Panc1 (cell line): ENCODE results near the gene LPAR3. TPM values are rescaled to one million over a fixed set of nuclear protein-coding genes. Genes with fewer than 3 reads are reported as not detected.

Source experiments
- ATAC-seq: fragments of 200-7000 bp; cut with Tn5 transposase; 2 replicates; pipeline ENCODE4 v1.9.1; 2020; ENCODE audit warnings: mild to moderate bottlenecking, moderate library complexity
- BruUV-seq: library from RNA; stranded (reverse); fragments of 400-500 nt; replicated peaks from 2 replicates; lab custom pipeline; 2021; lab: Mats Ljungman, UMichigan
- CTCF ChIA-PET: fragments of 300-600 bp; sonication (Branson Sonifier 250); formaldehyde crosslinking; loops from one replicate; lab custom pipeline; 2022; ENCODE audit warnings: antibody characterized with exemption; lab: Charles Lee
- POLR2A ChIA-PET: fragments of 300-600 bp; sonication (Branson Sonifier 250); formaldehyde crosslinking; loops from one replicate; lab custom pipeline; 2022; ENCODE audit warnings: antibody characterized with exemption; lab: Charles Lee
- DNase-seq: peaks from one replicate; pipeline ENCODE4 v3.0.0-alpha.2; 2010; ENCODE audit warnings: low read depth, low spot score
- H3K27ac ChIP-seq: 2 replicates; pipeline ENCODE4 v1.5.1; 2011; ENCODE audit warnings: mild to moderate bottlenecking, low read length, inconsistent platforms
- H3K27me3 ChIP-seq: fragments of 200-500 bp; sonication (Bioruptor generic); 2 replicates; pipeline ENCODE4 v1.6.0; 2014; ENCODE audit warnings: low read length, inconsistent platforms; ENCODE audit not compliant: control insufficient read depth, insufficient read depth
- H3K36me3 ChIP-seq: fragments of 200-500 bp; sonication (Bioruptor generic); 2 replicates; pipeline ENCODE4 v1.5.1; 2014; ENCODE audit warnings: inconsistent platforms, mild to moderate bottlenecking, low read length, moderate library complexity; ENCODE audit not compliant: control insufficient read depth, insufficient read depth
- H3K4me1 ChIP-seq: 2 replicates; pipeline ENCODE4 v1.5.1; 2011; ENCODE audit warnings: inconsistent platforms, mild to moderate bottlenecking, low read length, moderate library complexity; ENCODE audit not compliant: control insufficient read depth, insufficient read depth
- H3K4me3 ChIP-seq, 2 experiments: 2 replicates each; pipeline ENCODE4 v1.5.1; 2011 to 2012; ENCODE audit warnings: low read depth in 2 of 2, low read length in 2 of 2, mild to moderate bottlenecking in 2 of 2, inconsistent platforms in 1 of 2, moderate library complexity in 1 of 2
- H3K9me3 ChIP-seq: fragments of 200-500 bp; sonication (Bioruptor generic); 2 replicates; pipeline ENCODE4 v1.5.1; 2014; ENCODE audit warnings: low read depth, mild to moderate bottlenecking, inconsistent platforms, low read length, moderate library complexity; ENCODE audit not compliant: control insufficient read depth, insufficient read depth
- POLR2AphosphoS5 ChIP-seq: IDR thresholded peaks from 2 replicates; pipeline ENCODE4 v1.6.1; 2012; ENCODE audit warnings: mild to moderate bottlenecking, low read depth, low read length, moderate library complexity
- REST ChIP-seq, 2 experiments: IDR thresholded peaks; 2 replicates each; pipeline ENCODE4 v1.6.1; 2011 to 2012; ENCODE audit warnings: low read depth in 2 of 2, control low read depth in 1 of 2, low read length in 1 of 2, mild to moderate bottlenecking in 1 of 2, moderate library complexity in 1 of 2; ENCODE audit not compliant: insufficient read depth in 1 of 2
- SIN3A ChIP-seq: IDR thresholded peaks from 2 replicates; pipeline ENCODE4 v1.6.1; 2012; ENCODE audit warnings: low read depth, mild to moderate bottlenecking, low read length, moderate library complexity, borderline replicate concordance; ENCODE audit not compliant: insufficient read depth
- TCF7L2 ChIP-seq: IDR thresholded peaks from 2 replicates; pipeline ENCODE4 v1.6.1; 2011; ENCODE audit warnings: mild to moderate bottlenecking, low read depth, low read length, inconsistent platforms
- in situ Hi-C: cut with HindIII; loops from 2 replicates; pipeline ENCODE4 v1.10.0; 2016; ENCODE audit warnings: low sequenced_read_pairs, low pct_unique_long_range_greater_than_20kb
- intact Hi-C: fragments of 100-400 bp; cut with micrococcal nuclease; formaldehyde crosslinking; loops from one replicate; pipeline ENCODE4 v1.10.0; 2022; ENCODE audit not compliant: unreplicated experiment
- total RNA-seq: library from RNA; stranded (reverse); gene quantifications from one replicate; pipeline ENCODE4 v1.2.1, GENCODE V29; 2021; ENCODE audit not compliant: unreplicated experiment
- TF ChIP-seq, protein P1 (sequence below): fragments of 450-650 bp; IDR thresholded peaks from 2 replicates; pipeline ENCODE4 v1.5.1; 2017; ENCODE audit warnings: mild to moderate bottlenecking

Gene LPAR3
- total RNA-seq, 1 experiment from 2014 or later: 6.3 TPM

GRCh38 chr1:84795213-84795612 lies 97.8 kb downstream of the LPAR3 start:
- ChIA-PET CTCF (interaction anchor here (1.5 kb wide), 1 partner anchor 13 kb away, joined by 6 read pairs; no protein-coding TSS in a partner anchor), POLR2A (no interaction called here)
- no peaks in the 10 kb centered on the region for H3K4me1 ChIP-seq
- H3K27ac ChIP-seq: no peak overlapping the region
- in situ Hi-C loops (no loop called here), intact Hi-C loops (no loop called here)
- DNase-seq: no peak
- ATAC-seq: no peak
- peaks cover 5% of the 10 kb centered on the region for H3K27me3 ChIP-seq
- no peak overlapping the region for H3K4me3 ChIP-seq
- peaks cover 8% of the 10 kb centered on the region; the same call in 1 of the 2 replicates for H3K9me3 ChIP-seq
- BruUV-seq: no TSS peak
- TF ChIP-seq TCF7L2: no peak
- H3K36me3 ChIP-seq: no peaks in the 10 kb centered on the region

GRCh38 chr1:84792421-84792820 lies 100.6 kb downstream of the LPAR3 start:
- no TSS peak for BruUV-seq
- CTCF ChIA-PET: interaction anchor here (2.0 kb wide), 1 partner anchor 10 kb away, joined by 6 read pairs; no protein-coding TSS in a partner anchor
- no peak for ATAC-seq
- peaks cover 8% of the 10 kb centered on the region; the same call in 1 of the 2 replicates for H3K9me3 ChIP-seq
- POLR2A ChIA-PET: interaction anchor here (0.7 to 1.4 kb wide), 2 partner anchors 19 to 23 kb away, joined by 3 to 4 read pairs; no protein-coding TSS in a partner anchor
- in situ Hi-C loops (no loop called here), intact Hi-C loops (no loop called here)
- no peak for DNase-seq
- TF ChIP-seq REST (IDR thresholded peaks at IDR 0.05; ENCODE audit: insufficient read depth in 1 of 2, low read depth in 2 of 2, low read length in 1 of 2) (no peak), POLR2AphosphoS5 (no peak), TCF7L2 (no peak), SIN3A (no peak)
- TF ChIP-seq, protein P1, sequence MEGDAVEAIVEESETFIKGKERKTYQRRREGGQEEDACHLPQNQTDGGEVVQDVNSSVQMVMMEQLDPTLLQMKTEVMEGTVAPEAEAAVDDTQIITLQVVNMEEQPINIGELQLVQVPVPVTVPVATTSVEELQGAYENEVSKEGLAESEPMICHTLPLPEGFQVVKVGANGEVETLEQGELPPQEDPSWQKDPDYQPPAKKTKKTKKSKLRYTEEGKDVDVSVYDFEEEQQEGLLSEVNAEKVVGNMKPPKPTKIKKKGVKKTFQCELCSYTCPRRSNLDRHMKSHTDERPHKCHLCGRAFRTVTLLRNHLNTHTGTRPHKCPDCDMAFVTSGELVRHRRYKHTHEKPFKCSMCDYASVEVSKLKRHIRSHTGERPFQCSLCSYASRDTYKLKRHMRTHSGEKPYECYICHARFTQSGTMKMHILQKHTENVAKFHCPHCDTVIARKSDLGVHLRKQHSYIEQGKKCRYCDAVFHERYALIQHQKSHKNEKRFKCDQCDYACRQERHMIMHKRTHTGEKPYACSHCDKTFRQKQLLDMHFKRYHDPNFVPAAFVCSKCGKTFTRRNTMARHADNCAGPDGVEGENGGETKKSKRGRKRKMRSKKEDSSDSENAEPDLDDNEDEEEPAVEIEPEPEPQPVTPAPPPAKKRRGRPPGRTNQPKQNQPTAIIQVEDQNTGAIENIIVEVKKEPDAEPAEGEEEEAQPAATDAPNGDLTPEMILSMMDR: no peak
- H3K27me3 ChIP-seq: peaks cover 6% of the 10 kb centered on the region; the same call in 1 of the 2 replicates
- no peak overlapping the region for H3K27ac ChIP-seq
- H3K4me3 ChIP-seq: no peak overlapping the region
- no peaks in the 10 kb centered on the region for H3K4me1 ChIP-seq
- no peaks in the 10 kb centered on the region for H3K36me3 ChIP-seq

DNA sequence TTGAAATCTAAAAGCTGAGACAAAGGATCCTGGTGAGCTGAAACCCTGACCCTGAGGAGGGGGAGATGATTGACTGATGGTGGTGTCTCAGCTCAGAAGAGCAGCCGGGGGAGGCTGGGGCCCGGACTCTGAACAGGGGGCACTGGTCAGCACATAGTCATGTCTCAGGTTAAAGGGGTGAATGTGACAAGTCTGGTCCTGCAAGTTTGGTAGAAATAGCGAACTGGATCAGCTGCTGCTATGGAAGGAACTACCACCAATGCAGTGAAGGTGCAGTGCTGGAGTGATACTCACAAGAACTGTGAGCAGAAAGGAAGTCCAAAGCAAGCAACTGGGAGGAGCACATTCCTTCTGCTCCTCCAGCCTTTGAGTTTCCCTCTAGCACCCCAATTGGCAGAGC lies 104.0 kb downstream of the LPAR3 start:
- H3K9me3 ChIP-seq: peaks cover 8% of the 10 kb centered on the region; the same call in 1 of the 2 replicates
- no peak for ATAC-seq
- ChIA-PET POLR2A (interaction anchor here (0.5 kb wide), 1 partner anchor 175 kb away, joined by 7 read pairs; no protein-coding TSS in a partner anchor), CTCF (no interaction called here)
- DNase-seq: no peak
- intact Hi-C loops (no loop called here), in situ Hi-C loops (no loop called here)
- 0 out of 2 replicates have a peak, but pooled peaks cover 2% of the 10 kb centered on the region for H3K27me3 ChIP-seq
- no peaks in the 10 kb centered on the region for H3K4me1 ChIP-seq
- no TSS peak for BruUV-seq
- H3K36me3 ChIP-seq: no peaks in the 10 kb centered on the region
- H3K27ac ChIP-seq: no peak overlapping the region
- no peak overlapping the region for H3K4me3 ChIP-seq
- TF ChIP-seq TCF7L2: no peak
- TF ChIP-seq POLR2AphosphoS5: no peak
- TF ChIP-seq SIN3A: no peak
- TF ChIP-seq, protein P1: no peak
- TF ChIP-seq REST (IDR thresholded peaks at IDR 0.05; ENCODE audit: insufficient read depth in 1 of 2, low read depth in 2 of 2, low read length in 1 of 2): no peak
